ENCODE measurements around the gene GRWD1.
A peak's percentile ranks its signal among the peaks of the same experiment; 100 is the strongest.

GRWD1 gene

GRCh38 chr19:48489608-48490216, 43.9 kb downstream of the GRWD1 start:
- H3K9me3 ChIP-seq (ENCODE audit: severe bottlenecking), result no peaks in the 10 kb centered on the region
- H3K27me3 ChIP-seq (ENCODE audit: insufficient read depth, poor library complexity, severe bottlenecking), result no peaks in the 10 kb centered on the region
- TF ChIP-seq CTCF (IDR thresholded peaks at IDR 0.05; ENCODE audit: poor library complexity, severe bottlenecking), result peak; percentile 94
- DNase-seq (ENCODE audit: low spot score) (peak; percentile 58), ATAC-seq (ENCODE audit: low read depth) (0 out of 3 replicates have a peak, but pooled peaks have one; percentile 15)
- no peak overlapping the region for H3K4me3 ChIP-seq (ENCODE audit: severe bottlenecking)
- H3K27ac ChIP-seq (ENCODE audit: poor library complexity, severe bottlenecking), result no peak overlapping the region
- H3K4me1 ChIP-seq (ENCODE audit: insufficient read depth, poor library complexity, severe bottlenecking), result peaks cover 31% of the 10 kb centered on the region
- no peaks in the 10 kb centered on the region for H3K36me3 ChIP-seq (ENCODE audit: low read depth)

GRCh38 chr19:48490981-48491792, 45.4 kb downstream of the GRWD1 start:
- H3K4me3 ChIP-seq (ENCODE audit: severe bottlenecking), result no peak overlapping the region
- TF ChIP-seq CTCF (IDR thresholded peaks at IDR 0.05; ENCODE audit: poor library complexity, severe bottlenecking), result no peak
- H3K4me1 ChIP-seq (ENCODE audit: insufficient read depth, poor library complexity, severe bottlenecking), result peaks cover 30% of the 10 kb centered on the region
- H3K27me3 ChIP-seq (ENCODE audit: insufficient read depth, poor library complexity, severe bottlenecking), result no peaks in the 10 kb centered on the region
- peak; percentile 64 for DNase-seq (ENCODE audit: low spot score)
- H3K27ac ChIP-seq (ENCODE audit: poor library complexity, severe bottlenecking), result peak overlapping the region; percentile 66
- no peaks in the 10 kb centered on the region for H3K9me3 ChIP-seq (ENCODE audit: severe bottlenecking)
- H3K36me3 ChIP-seq (ENCODE audit: low read depth), result no peaks in the 10 kb centered on the region
- ATAC-seq (ENCODE audit: low read depth), result no peak

GRCh38 chr19:48491793-48492123, 46.0 kb downstream of the GRWD1 start:
- H3K27me3 ChIP-seq (ENCODE audit: insufficient read depth, poor library complexity, severe bottlenecking), result no peaks in the 10 kb centered on the region
- DNase-seq (ENCODE audit: low spot score) (no peak), ATAC-seq (ENCODE audit: low read depth) (no peak)
- H3K9me3 ChIP-seq (ENCODE audit: severe bottlenecking), result no peaks in the 10 kb centered on the region
- H3K36me3 ChIP-seq (ENCODE audit: low read depth), result no peaks in the 10 kb centered on the region
- peak overlapping the region; percentile 66 for H3K27ac ChIP-seq (ENCODE audit: poor library complexity, severe bottlenecking)
- no peak for TF ChIP-seq CTCF (IDR thresholded peaks at IDR 0.05; ENCODE audit: poor library complexity, severe bottlenecking)
- peaks cover 24% of the 10 kb centered on the region for H3K4me1 ChIP-seq (ENCODE audit: insufficient read depth, poor library complexity, severe bottlenecking)
- no peak overlapping the region for H3K4me3 ChIP-seq (ENCODE audit: severe bottlenecking)

GRCh38 chr19:48492925-48493717, 47.3 kb downstream of the GRWD1 start:
- Histone ChIP-seq H3K9me3 (ENCODE audit: severe bottlenecking) (no peaks in the 10 kb centered on the region), H3K36me3 (ENCODE audit: low read depth) (no peaks in the 10 kb centered on the region), H3K27ac (ENCODE audit: poor library complexity, severe bottlenecking) (peak overlapping the region; percentile 66), H3K4me3 (ENCODE audit: severe bottlenecking) (peak overlapping the region; percentile 61), H3K4me1 (ENCODE audit: insufficient read depth, poor library complexity, severe bottlenecking) (peaks cover 10% of the 10 kb centered on the region), H3K27me3 (ENCODE audit: insufficient read depth, poor library complexity, severe bottlenecking) (no peaks in the 10 kb centered on the region)
- peak; percentile 82 for ATAC-seq (ENCODE audit: low read depth)
- no peak for TF ChIP-seq CTCF (IDR thresholded peaks at IDR 0.05; ENCODE audit: poor library complexity, severe bottlenecking)
- peak; percentile 99 for DNase-seq (ENCODE audit: low spot score)
